ENCODE measurements around the gene METTL21C. TPM values are rescaled to one million over a fixed set of nuclear protein-coding genes. Genes with fewer than 3 reads are reported as not detected.

The METTL21C gene
- not detected in 2 replicates for total RNA-seq

GRCh38 chr13:102694937-102695336, at the start of gene METTL21C:
METTL21C (minus strand) TSS chr13:102695044; CDS start chr13:102694498, 546 bp downstream.

Other genes with a start within 250 kb of the METTL21C start
- 32.2 and 58.3 TPM in 2 replicates for gene TPP2, start 98.1 kb downstream of the METTL21C start, total RNA-seq
- gene TEX30, start 78.7 kb upstream of the METTL21C start, total RNA-seq = 16.0 and 25.8 TPM in 2 replicates
- 9.7 and 23.3 TPM in 2 replicates for gene POGLUT2, start 103.9 kb upstream of the METTL21C start, total RNA-seq
- 8.9 and 18.0 TPM in 2 replicates for gene BIVM, start 104.1 kb upstream of the METTL21C start, total RNA-seq
- gene ERCC5, start 151.0 kb upstream of the METTL21C start, total RNA-seq = 27.8 and 40.3 TPM in 2 replicates